ENCODE results near the gene TLE7.

GRCh38 chr16:71384073-71384724, 57.7 kb downstream of the TLE7 start:
- TF ChIP-seq CTCF (IDR thresholded peaks at IDR 0.05; ENCODE audit: borderline replicate concordance, extremely low read depth, low read length, poor library complexity, severe bottlenecking): no peak
- TF ChIP-seq EZH2 (IDR thresholded peaks at IDR 0.05; ENCODE audit: borderline replicate concordance, low read depth, low read length, severe bottlenecking): no peak
